Measurements from ENCODE around the gene TOMM40L. TPM values are rescaled to one million over a fixed set of nuclear protein-coding genes. Genes with fewer than 3 reads are reported as not detected.
"Not testable (repeated sequence)": the region's sequence is repeated elsewhere in the genome, so short reads cannot be mapped to it uniquely, and the experiment has no call there.

TOMM40L gene
- polyA plus RNA-seq, 4 donors = 12.7 to 16.9 (median 15.0) TPM

- DNase-seq (ENCODE audit: low read depth in 4 of 4, low spot score in 2 of 4) = no peak
These were observed 7.4 kb upstream of the TOMM40L start for GRCh38 chr1:161218301-161219077.

GRCh38 chr1:161219078-161219892, 6.6 kb upstream of the TOMM40L start:
- no peak for DNase-seq (ENCODE audit: low read depth in 4 of 4, low spot score in 2 of 4)

- no peak for DNase-seq (ENCODE audit: low read depth in 4 of 4, low spot score in 2 of 4)
These were observed 5.9 kb upstream of the TOMM40L start for GRCh38 chr1:161220002-161220401.

- no peak for DNase-seq (ENCODE audit: low read depth in 4 of 4, low spot score in 2 of 4)
These were observed 3.5 kb upstream of the TOMM40L start for GRCh38 chr1:161222175-161223019.

- DNase-seq (ENCODE audit: low read depth in 4 of 4, low spot score in 2 of 4) = no peak
These were observed 1.8 kb upstream of the TOMM40L start for GRCh38 chr1:161223805-161224694.

GRCh38 chr1:161224695-161225087, 1.2 kb upstream of the TOMM40L start:
- DNase-seq (ENCODE audit: low read depth in 4 of 4, low spot score in 2 of 4) = not testable (repeated sequence)

GRCh38 chr1:161225178-161225533, 704 bp upstream of the TOMM40L start:
- no peak for DNase-seq (ENCODE audit: low read depth in 4 of 4, low spot score in 2 of 4)

GRCh38 chr1:161226320-161226711, 456 bp downstream of the TOMM40L start:
- no peak for DNase-seq (ENCODE audit: low read depth in 4 of 4, low spot score in 2 of 4)

GRCh38 chr1:161226759-161227158, 899 bp downstream of the TOMM40L start:
- DNase-seq (ENCODE audit: low read depth in 4 of 4, low spot score in 2 of 4) = no peak

- peak in 2 of 4 donors; percentile 48 to 53 for DNase-seq (ENCODE audit: low read depth in 4 of 4, low spot score in 2 of 4)
These were observed 1.5 kb downstream of the TOMM40L start for GRCh38 chr1:161227196-161227871.

GRCh38 chr1:161228032-161228431, 2.2 kb downstream of the TOMM40L start:
- DNase-seq (ENCODE audit: low read depth in 4 of 4, low spot score in 2 of 4) = no peak

GRCh38 chr1:161229896-161230295, 4.0 kb downstream of the TOMM40L start:
- DNase-seq (ENCODE audit: low read depth in 4 of 4, low spot score in 2 of 4) = no peak

GRCh38 chr1:161230762-161231161, 4.9 kb downstream of the TOMM40L start:
- DNase-seq (ENCODE audit: low read depth in 4 of 4, low spot score in 2 of 4) = no peak

- no peak for DNase-seq (ENCODE audit: low read depth in 4 of 4, low spot score in 2 of 4)
These were observed 7.2 kb downstream of the TOMM40L start for GRCh38 chr1:161233102-161233501.

GRCh38 chr1:161235957-161236775, 10.3 kb downstream of the TOMM40L start:
- DNase-seq (ENCODE audit: low read depth in 4 of 4, low spot score in 2 of 4) = no peak

- no peak for DNase-seq (ENCODE audit: low read depth in 4 of 4, low spot score in 2 of 4)
These were observed 12.2 kb downstream of the TOMM40L start, which contains the start of gene NR1I3 for GRCh38 chr1:161238039-161238473. Gene NR1I3, minus strand, starts transcription at chr1:161238203. Its CDS starts 1,638 bp downstream, at chr1:161236565.

GRCh38 chr1:161241682-161242081, 15.8 kb downstream of the TOMM40L start:
- DNase-seq (ENCODE audit: low read depth in 4 of 4, low spot score in 2 of 4) = no peak

GRCh38 chr1:161242313-161242712, 16.5 kb downstream of the TOMM40L start:
- no peak for DNase-seq (ENCODE audit: low read depth in 4 of 4, low spot score in 2 of 4)

All from left renal cortex interstitium (tissue), 4 donors.